NCI-H2196 treated with DMSO at 0.1 percent for 48 hours (cell line): ENCODE data around the gene DDIT4.
A peak's percentile ranks its signal among the peaks of the same experiment; 100 is the strongest.

Experiments used
- DNase-seq: peaks from one replicate; lab custom pipeline; 2025; ENCODE audit not compliant: unreplicated experiment; lab: John Stamatoyannopoulos, UW

Gene DDIT4

GRCh38 chr10:72315611-72316385 is 42.1 kb downstream of the DDIT4 start:
- DNase-seq = peak; percentile 48

GRCh38 chr10:72316386-72316700 is 42.6 kb downstream of the DDIT4 start:
- DNase-seq = no peak

- DNase-seq = peak; percentile 6
Observed at GRCh38 chr10:72316748-72317435, 43.2 kb downstream of the DDIT4 start.

GRCh38 chr10:72318418-72319262 is 44.9 kb downstream of the DDIT4 start:
- no peak for DNase-seq

- DNase-seq = peak; percentile 87
Observed at GRCh38 chr10:72319416-72320254, 45.9 kb downstream of the DDIT4 start.

GRCh38 chr10:72320676-72321247 is 47.0 kb downstream of the DDIT4 start:
- peak; percentile 5 for DNase-seq

- no peak for DNase-seq
Observed at GRCh38 chr10:72321248-72322029, 47.7 kb downstream of the DDIT4 start.

- no peak for DNase-seq
Observed at GRCh38 chr10:72322030-72322279, 48.2 kb downstream of the DDIT4 start.

GRCh38 chr10:72322280-72323058 is 48.7 kb downstream of the DDIT4 start:
- no peak for DNase-seq

GRCh38 chr10:72323108-72323749 is 49.5 kb downstream of the DDIT4 start:
- DNase-seq = no peak

- no peak for DNase-seq
Observed at GRCh38 chr10:72323771-72324191, 50.1 kb downstream of the DDIT4 start.
